ENCODE data around the gene STX16. TPM values are rescaled to one million over a fixed set of nuclear protein-coding genes. Genes with fewer than 3 reads are reported as not detected.

The STX16 gene
- total and polyA plus RNA-seq, 9 of the 15 experiments (the other 6 are each of a cell fraction or from before 2014, with no cell fraction given): 4.4 to 43.5 (median 14.7) TPM

- ATAC-seq (no peak), FAIRE-seq (no peak), DNase-seq (ENCODE audit: extremely low read depth in 1 of 4, low spot score in 3 of 4) (peak in 2 of 4 experiments; percentile 23 to 24)
- no peak overlapping the region for H3K4me3 ChIP-seq
- no peaks in the 10 kb centered on the region for H4K20me1 ChIP-seq (replicated peaks; ENCODE audit: control insufficient read depth, insufficient read depth, low read length)
- no peak overlapping the region for H3K27ac ChIP-seq (ENCODE audit: extremely low read depth, low read depth, low read length)
- H3K4me1 ChIP-seq (replicated peaks in 1 of 2; ENCODE audit: control insufficient read depth in 2 of 2, insufficient read depth in 2 of 2, low read length in 2 of 2): peaks cover 0 to 23% of the 10 kb centered on the region in 2 experiments; a peak in 3 of 5 replicates
- no peak overlapping the region for H2AFZ ChIP-seq (ENCODE audit: low read depth, low read length)
- no peak overlapping the region for H3K4me2 ChIP-seq (ENCODE audit: insufficient read depth, low read length)
- H3K9me1 ChIP-seq (ENCODE audit: control insufficient read depth, insufficient read depth, low read length): peaks cover 6% of the 10 kb centered on the region
- in situ Hi-C loops (cut with MboI) (no loop called here), intact Hi-C loops (cut with micrococcal nuclease) (no loop called here)
- no TSS peak for BruUV-seq (replicated peaks)
- ChIA-PET POLR2A (interaction anchor here (0.6 kb wide), 1 partner anchor 14 kb away, joined by 4 read pairs; no protein-coding TSS in a partner anchor), CTCF (ENCODE audit: low intra/inter-chr PET ratio) (interaction anchor here (0.6 kb wide), 1 partner anchor 513 kb away, joined by 6 read pairs; no protein-coding TSS in a partner anchor)
- WGBS (ENCODE audit: insufficient coverage, low coverage, missing lambda C conversion rate): 85% methylated on average over 14 of the region's 31 CpGs
- H3K79me2 ChIP-seq (ENCODE audit: control insufficient read depth, insufficient read depth, low read length): no peaks in the 10 kb centered on the region
- H3K9me3 ChIP-seq (replicated peaks; ENCODE audit: control insufficient read depth, insufficient read depth, low read depth, low read length): no peaks in the 10 kb centered on the region
- peak in 1 of 3 experiments; percentile 36; a peak in 1 of 6 replicates for TF ChIP-seq ZBTB11 (CRISPR knock-in tag; IDR thresholded peaks at IDR 0.05)
- TF ChIP-seq ZNF778 (CRISPR knock-in tag; IDR thresholded peaks at IDR 0.05): no peak
- no peak for TF ChIP-seq NEUROD1 (IDR thresholded peaks at IDR 0.05; ENCODE audit: borderline replicate concordance, low read depth, low read length, partially characterized antibody)
- peak; percentile 60 for TF ChIP-seq EGR1 (conservative IDR thresholded peaks at IDR 0.05)
- TF ChIP-seq ATF7 (IDR thresholded peaks at IDR 0.05): no peak
- no peak for TF ChIP-seq SFPQ (IDR thresholded peaks at IDR 0.05; ENCODE audit: low read depth, low read length)
- H3K36me3 ChIP-seq (ENCODE audit: control insufficient read depth, insufficient read depth, low read length): no peaks in the 10 kb centered on the region; the same call in 2 of the 3 replicates
- no peak overlapping the region; a peak in 1 of 4 replicates for H3K9ac ChIP-seq (ENCODE audit: insufficient read depth in 1 of 2, low read depth in 2 of 2, low read length in 2 of 2)
- H3K27me3 ChIP-seq (ENCODE audit: control insufficient read depth in 2 of 2, insufficient read depth in 2 of 2, low read length in 2 of 2): no peaks in the 10 kb centered on the region; a peak in 1 of 5 replicates
Observed at GRCh38 chr20:58691773-58692578, 40.9 kb downstream of the STX16 start.
